ENCODE measurements around the gene SFSWAP.

The SFSWAP gene

GRCh38 chr12:131755305-131756113 is 44.6 kb downstream of the SFSWAP start:
- Histone ChIP-seq H3K27me3 (ENCODE audit: control insufficient read depth in 2 of 2, insufficient read depth in 2 of 2, low read length in 2 of 2) (no peaks in the 10 kb centered on the region), H3K9ac (ENCODE audit: low read depth in 1 of 2, low read length in 2 of 2) (no peak overlapping the region), H3K36me3 (ENCODE audit: control insufficient read depth in 2 of 2, insufficient read depth in 2 of 2, low read length in 2 of 2) (peaks cover 56 to 69% of the 10 kb centered on the region in 2 donors), H3K27ac (ENCODE audit: low read depth in 2 of 2, low read length in 2 of 2) (no peak overlapping the region), H3K4me3 (ENCODE audit: low read length in 2 of 2) (no peak overlapping the region), H3K9me3 (ENCODE audit: control insufficient read depth in 2 of 2, low read length in 2 of 2) (no peaks in the 10 kb centered on the region), H3K4me1 (ENCODE audit: control insufficient read depth in 2 of 2, insufficient read depth in 2 of 2, low read length in 2 of 2) (no peaks in the 10 kb centered on the region)

GRCh38 chr12:131756441-131756840 is 45.6 kb downstream of the SFSWAP start:
- Histone ChIP-seq H3K4me1 (ENCODE audit: control insufficient read depth in 2 of 2, insufficient read depth in 2 of 2, low read length in 2 of 2) (no peaks in the 10 kb centered on the region), H3K36me3 (ENCODE audit: control insufficient read depth in 2 of 2, insufficient read depth in 2 of 2, low read length in 2 of 2) (peaks cover 60 to 71% of the 10 kb centered on the region in 2 donors), H3K4me3 (ENCODE audit: low read length in 2 of 2) (no peak overlapping the region), H3K9ac (ENCODE audit: low read depth in 1 of 2, low read length in 2 of 2) (no peak overlapping the region), H3K27me3 (ENCODE audit: control insufficient read depth in 2 of 2, insufficient read depth in 2 of 2, low read length in 2 of 2) (no peaks in the 10 kb centered on the region), H3K9me3 (ENCODE audit: control insufficient read depth in 2 of 2, low read length in 2 of 2) (no peaks in the 10 kb centered on the region), H3K27ac (ENCODE audit: low read depth in 2 of 2, low read length in 2 of 2) (no peak overlapping the region)

- no peak overlapping the region for H3K9ac ChIP-seq (ENCODE audit: low read depth in 1 of 2, low read length in 2 of 2)
- H3K36me3 ChIP-seq (ENCODE audit: control insufficient read depth in 2 of 2, insufficient read depth in 2 of 2, low read length in 2 of 2): peaks cover 60 to 74% of the 10 kb centered on the region in 2 donors
- H3K27me3 ChIP-seq (ENCODE audit: control insufficient read depth in 2 of 2, insufficient read depth in 2 of 2, low read length in 2 of 2): no peaks in the 10 kb centered on the region
- H3K9me3 ChIP-seq (ENCODE audit: control insufficient read depth in 2 of 2, low read length in 2 of 2): no peaks in the 10 kb centered on the region
- H3K4me3 ChIP-seq (ENCODE audit: low read length in 2 of 2): no peak overlapping the region
- H3K27ac ChIP-seq (ENCODE audit: low read depth in 2 of 2, low read length in 2 of 2): no peak overlapping the region
- no peaks in the 10 kb centered on the region for H3K4me1 ChIP-seq (ENCODE audit: control insufficient read depth in 2 of 2, insufficient read depth in 2 of 2, low read length in 2 of 2)
Measured at GRCh38 chr12:131757111-131757510, 46.2 kb downstream of the SFSWAP start.

- no peaks in the 10 kb centered on the region for H3K27me3 ChIP-seq (ENCODE audit: control insufficient read depth in 2 of 2, insufficient read depth in 2 of 2, low read length in 2 of 2)
- H3K27ac ChIP-seq (ENCODE audit: low read depth in 2 of 2, low read length in 2 of 2): no peak overlapping the region
- H3K4me3 ChIP-seq (ENCODE audit: low read length in 2 of 2): no peak overlapping the region
- H3K4me1 ChIP-seq (ENCODE audit: control insufficient read depth in 2 of 2, insufficient read depth in 2 of 2, low read length in 2 of 2): no peaks in the 10 kb centered on the region
- H3K36me3 ChIP-seq (ENCODE audit: control insufficient read depth in 2 of 2, insufficient read depth in 2 of 2, low read length in 2 of 2): peaks cover 53 to 64% of the 10 kb centered on the region in 2 donors
- H3K9ac ChIP-seq (ENCODE audit: low read depth in 1 of 2, low read length in 2 of 2): no peak overlapping the region
- no peaks in the 10 kb centered on the region for H3K9me3 ChIP-seq (ENCODE audit: control insufficient read depth in 2 of 2, low read length in 2 of 2)
Measured at GRCh38 chr12:131758016-131758739, 47.3 kb downstream of the SFSWAP start.

GRCh38 chr12:131759176-131759575 is 48.3 kb downstream of the SFSWAP start:
- no peak overlapping the region for H3K9ac ChIP-seq (ENCODE audit: low read depth in 1 of 2, low read length in 2 of 2)
- H3K27me3 ChIP-seq (ENCODE audit: control insufficient read depth in 2 of 2, insufficient read depth in 2 of 2, low read length in 2 of 2): no peaks in the 10 kb centered on the region
- H3K4me3 ChIP-seq (ENCODE audit: low read length in 2 of 2): no peak overlapping the region
- H3K4me1 ChIP-seq (ENCODE audit: control insufficient read depth in 2 of 2, insufficient read depth in 2 of 2, low read length in 2 of 2): no peaks in the 10 kb centered on the region
- no peaks in the 10 kb centered on the region for H3K9me3 ChIP-seq (ENCODE audit: control insufficient read depth in 2 of 2, low read length in 2 of 2)
- H3K36me3 ChIP-seq (ENCODE audit: control insufficient read depth in 2 of 2, insufficient read depth in 2 of 2, low read length in 2 of 2): peaks cover 48 to 56% of the 10 kb centered on the region in 2 donors
- H3K27ac ChIP-seq (ENCODE audit: low read depth in 2 of 2, low read length in 2 of 2): no peak overlapping the region

GRCh38 chr12:131761638-131762037 is 50.7 kb downstream of the SFSWAP start:
- H3K36me3 ChIP-seq (ENCODE audit: control insufficient read depth in 2 of 2, insufficient read depth in 2 of 2, low read length in 2 of 2): peaks cover 51 to 52% of the 10 kb centered on the region in 2 donors
- no peaks in the 10 kb centered on the region for H3K4me1 ChIP-seq (ENCODE audit: control insufficient read depth in 2 of 2, insufficient read depth in 2 of 2, low read length in 2 of 2)
- H3K9ac ChIP-seq (ENCODE audit: low read depth in 1 of 2, low read length in 2 of 2): no peak overlapping the region
- H3K4me3 ChIP-seq (ENCODE audit: low read length in 2 of 2): no peak overlapping the region
- H3K9me3 ChIP-seq (ENCODE audit: control insufficient read depth in 2 of 2, low read length in 2 of 2): no peaks in the 10 kb centered on the region
- H3K27ac ChIP-seq (ENCODE audit: low read depth in 2 of 2, low read length in 2 of 2): no peak overlapping the region
- no peaks in the 10 kb centered on the region for H3K27me3 ChIP-seq (ENCODE audit: control insufficient read depth in 2 of 2, insufficient read depth in 2 of 2, low read length in 2 of 2)

GRCh38 chr12:131764738-131765137 is 53.8 kb downstream of the SFSWAP start:
- Histone ChIP-seq H3K9me3 (ENCODE audit: control insufficient read depth in 2 of 2, low read length in 2 of 2) (no peaks in the 10 kb centered on the region), H3K4me1 (ENCODE audit: control insufficient read depth in 2 of 2, insufficient read depth in 2 of 2, low read length in 2 of 2) (no peaks in the 10 kb centered on the region), H3K36me3 (ENCODE audit: control insufficient read depth in 2 of 2, insufficient read depth in 2 of 2, low read length in 2 of 2) (peaks cover 47 to 52% of the 10 kb centered on the region in 2 donors), H3K9ac (ENCODE audit: low read depth in 1 of 2, low read length in 2 of 2) (no peak overlapping the region), H3K4me3 (ENCODE audit: low read length in 2 of 2) (no peak overlapping the region), H3K27me3 (ENCODE audit: control insufficient read depth in 2 of 2, insufficient read depth in 2 of 2, low read length in 2 of 2) (no peaks in the 10 kb centered on the region), H3K27ac (ENCODE audit: low read depth in 2 of 2, low read length in 2 of 2) (no peak overlapping the region)

- H3K9me3 ChIP-seq (ENCODE audit: control insufficient read depth in 2 of 2, low read length in 2 of 2): no peaks in the 10 kb centered on the region
- no peak overlapping the region for H3K4me3 ChIP-seq (ENCODE audit: low read length in 2 of 2)
- H3K9ac ChIP-seq (ENCODE audit: low read depth in 1 of 2, low read length in 2 of 2): no peak overlapping the region
- H3K36me3 ChIP-seq (ENCODE audit: control insufficient read depth in 2 of 2, insufficient read depth in 2 of 2, low read length in 2 of 2): peaks cover 54 to 61% of the 10 kb centered on the region in 2 donors
- H3K4me1 ChIP-seq (ENCODE audit: control insufficient read depth in 2 of 2, insufficient read depth in 2 of 2, low read length in 2 of 2): no peaks in the 10 kb centered on the region
- no peak overlapping the region for H3K27ac ChIP-seq (ENCODE audit: low read depth in 2 of 2, low read length in 2 of 2)
- H3K27me3 ChIP-seq (ENCODE audit: control insufficient read depth in 2 of 2, insufficient read depth in 2 of 2, low read length in 2 of 2): no peaks in the 10 kb centered on the region
Measured at GRCh38 chr12:131765961-131766360, 55.1 kb downstream of the SFSWAP start.

- no peaks in the 10 kb centered on the region for H3K9me3 ChIP-seq (ENCODE audit: control insufficient read depth in 2 of 2, low read length in 2 of 2)
- no peak overlapping the region for H3K27ac ChIP-seq (ENCODE audit: low read depth in 2 of 2, low read length in 2 of 2)
- H3K4me1 ChIP-seq (ENCODE audit: control insufficient read depth in 2 of 2, insufficient read depth in 2 of 2, low read length in 2 of 2): no peaks in the 10 kb centered on the region
- H3K27me3 ChIP-seq (ENCODE audit: control insufficient read depth in 2 of 2, insufficient read depth in 2 of 2, low read length in 2 of 2): no peaks in the 10 kb centered on the region
- no peak overlapping the region for H3K4me3 ChIP-seq (ENCODE audit: low read length in 2 of 2)
- H3K36me3 ChIP-seq (ENCODE audit: control insufficient read depth in 2 of 2, insufficient read depth in 2 of 2, low read length in 2 of 2): peaks cover 54 to 58% of the 10 kb centered on the region in 2 donors
- H3K9ac ChIP-seq (ENCODE audit: low read depth in 1 of 2, low read length in 2 of 2): no peak overlapping the region
Measured at GRCh38 chr12:131766382-131767107, 55.7 kb downstream of the SFSWAP start.

- Histone ChIP-seq H3K4me3 (ENCODE audit: low read length in 2 of 2) (no peak overlapping the region), H3K9me3 (ENCODE audit: control insufficient read depth in 2 of 2, low read length in 2 of 2) (no peaks in the 10 kb centered on the region), H3K36me3 (ENCODE audit: control insufficient read depth in 2 of 2, insufficient read depth in 2 of 2, low read length in 2 of 2) (peaks cover 59 to 66% of the 10 kb centered on the region in 2 donors), H3K27ac (ENCODE audit: low read depth in 2 of 2, low read length in 2 of 2) (no peak overlapping the region), H3K27me3 (ENCODE audit: control insufficient read depth in 2 of 2, insufficient read depth in 2 of 2, low read length in 2 of 2) (no peaks in the 10 kb centered on the region), H3K9ac (ENCODE audit: low read depth in 1 of 2, low read length in 2 of 2) (no peak overlapping the region), H3K4me1 (ENCODE audit: control insufficient read depth in 2 of 2, insufficient read depth in 2 of 2, low read length in 2 of 2) (no peaks in the 10 kb centered on the region)
Measured at GRCh38 chr12:131770120-131770519, 59.2 kb downstream of the SFSWAP start.

Measured in mucosa of rectum (tissue), 2 donors.